Astrocyte (in vitro differentiated cells and primary cell): ENCODE results near the gene ZNF407. TPM values are rescaled to one million over a fixed set of nuclear protein-coding genes. Genes with fewer than 3 reads are reported as not detected.

ENCODE experiments used
- DNase-seq: peaks from one replicate; pipeline ENCODE4 v3.0.0-alpha.2; 2010; ENCODE audit warnings: low read depth
- FAIRE-seq: peaks from 2 replicates; lab custom pipeline; 2011; peaks lifted over from hg19 to GRCh38; lab: Jason Lieb, UNC
- H2AFZ ChIP-seq: 2 replicates; pipeline ENCODE4 v1.6.0; 2012; ENCODE audit warnings: low read depth, low read length, inconsistent platforms
- H3K27ac ChIP-seq: 2 replicates; pipeline ENCODE4 v1.5.1; 2011; ENCODE audit warnings: low read depth, low read length, inconsistent platforms
- H3K27me3 ChIP-seq: 2 replicates; pipeline ENCODE4 v1.6.0; 2011; ENCODE audit warnings: low read length, inconsistent platforms; ENCODE audit not compliant: insufficient read depth
- H3K36me3 ChIP-seq: 2 replicates; pipeline ENCODE4 v1.5.1; 2011; ENCODE audit warnings: low read length, inconsistent platforms; ENCODE audit not compliant: insufficient read depth
- H3K4me1 ChIP-seq: 2 replicates; pipeline ENCODE4 v1.5.1; 2011; ENCODE audit warnings: low read length, inconsistent platforms; ENCODE audit not compliant: insufficient read depth
- H3K4me2 ChIP-seq: 2 replicates; pipeline ENCODE4 v1.6.0; 2012; ENCODE audit warnings: low read length, inconsistent platforms
- H3K4me3 ChIP-seq: 2 replicates; pipeline ENCODE4 v1.5.1; 2011; ENCODE audit warnings: low read depth, mild to moderate bottlenecking, low read length, inconsistent platforms; ENCODE audit not compliant: insufficient read depth
- H3K79me2 ChIP-seq: 2 replicates; pipeline ENCODE4 v1.6.0; 2012; ENCODE audit warnings: mild to moderate bottlenecking, low read length, inconsistent platforms; ENCODE audit not compliant: insufficient read depth
- H3K9ac ChIP-seq: 2 replicates; pipeline ENCODE4 v1.6.0; 2012; ENCODE audit warnings: mild to moderate bottlenecking, low read length, inconsistent platforms
- H3K9me3 ChIP-seq: 2 replicates; pipeline ENCODE4 v1.5.1; 2012; ENCODE audit warnings: low read depth, mild to moderate bottlenecking, low read length, inconsistent platforms; ENCODE audit not compliant: insufficient read depth
- H4K20me1 ChIP-seq: 2 replicates; pipeline ENCODE4 v1.6.0; 2012; ENCODE audit warnings: low read length, inconsistent platforms; ENCODE audit not compliant: insufficient read depth
- H3K27ac Mint-ChIP-seq: one replicate; pipeline ENCODE4 v1.8.0; 2021; ENCODE audit warnings: mild to moderate bottlenecking, mixed read lengths; ENCODE audit not compliant: unreplicated experiment
- H3K27me3 Mint-ChIP-seq: one replicate; pipeline ENCODE4 v1.8.0; 2021; ENCODE audit warnings: low read depth, mixed read lengths; ENCODE audit not compliant: unreplicated experiment
- H3K36me3 Mint-ChIP-seq: one replicate; pipeline ENCODE4 v1.8.0; 2021; ENCODE audit warnings: low read depth, mixed read lengths; ENCODE audit not compliant: unreplicated experiment
- H3K4me1 Mint-ChIP-seq: one replicate; pipeline ENCODE4 v1.8.0; 2021; ENCODE audit warnings: low read depth, mixed read lengths; ENCODE audit not compliant: unreplicated experiment
- H3K4me3 Mint-ChIP-seq: one replicate; pipeline ENCODE4 v1.8.0; 2021; ENCODE audit warnings: mild to moderate bottlenecking, moderate library complexity, mixed read lengths; ENCODE audit not compliant: unreplicated experiment
- H3K9me3 Mint-ChIP-seq: one replicate; pipeline ENCODE4 v1.8.0; 2021; ENCODE audit warnings: mild to moderate bottlenecking, mixed read lengths; ENCODE audit not compliant: unreplicated experiment
- EZH2 ChIP-seq: IDR thresholded peaks from 2 replicates; pipeline ENCODE4 v1.6.1; 2012; ENCODE audit warnings: mild to moderate bottlenecking, low read length, inconsistent platforms; ENCODE audit not compliant: insufficient read depth
- total RNA-seq: library from RNA; stranded (reverse); gene quantifications from 2 replicates; pipeline ENCODE4 v1.2.1, GENCODE V29; 2021
- TF ChIP-seq, protein P1 (sequence below): IDR thresholded peaks from 2 replicates; pipeline ENCODE4 v1.5.1; 2011; ENCODE audit warnings: low read depth, mild to moderate bottlenecking, inconsistent platforms, low read length, moderate library complexity; ENCODE audit not compliant: insufficient read depth

Gene ZNF407
- total RNA-seq, 1 donor from 2014 or later: 13.8 TPM

- H3K36me3 Mint-ChIP-seq: no peaks in the 10 kb centered on the region
- H3K4me3 Mint-ChIP-seq: no peak overlapping the region
- no peak for DNase-seq
Observed at GRCh38 chr18:75087119-75088020, 489.7 kb downstream of the ZNF407 start.

DNA sequence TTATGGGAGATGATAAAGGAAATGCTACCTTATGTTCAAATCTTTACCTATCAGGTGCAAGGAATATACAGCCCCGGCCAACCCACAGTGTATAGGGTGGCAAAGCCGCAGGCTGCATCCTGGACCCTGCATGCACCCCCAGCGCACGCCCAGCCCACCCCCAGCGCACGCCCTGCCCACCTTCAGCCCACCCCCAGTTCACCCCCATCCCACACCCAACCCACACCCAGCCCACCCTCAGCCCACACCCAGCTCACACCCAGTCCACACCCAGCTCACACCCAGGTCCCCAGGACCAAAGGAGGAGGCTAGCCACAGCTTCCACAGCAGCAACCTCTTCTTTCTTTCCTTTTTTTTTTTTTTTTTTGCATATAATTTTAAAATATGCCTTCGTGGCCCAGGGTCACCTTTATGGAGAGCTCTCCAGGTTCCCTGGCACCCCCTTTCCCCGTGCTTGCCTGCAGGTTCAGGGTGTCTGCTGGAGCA, 490.4 kb downstream of the ZNF407 start:
- Histone ChIP-seq H3K4me1 (no peaks in the 10 kb centered on the region), H3K27ac (no peak overlapping the region), H3K27me3 (no peaks in the 10 kb centered on the region), H3K36me3 (no peaks in the 10 kb centered on the region), H3K4me3 (no peak overlapping the region), H3K9ac (no peak overlapping the region), H2AFZ (no peak overlapping the region), H4K20me1 (no peaks in the 10 kb centered on the region), H3K79me2 (no peaks in the 10 kb centered on the region), H3K9me3 (peaks cover 8% of the 10 kb centered on the region), H3K4me2 (no peak overlapping the region)
- TF ChIP-seq EZH2: no peak
- TF ChIP-seq, protein P1, sequence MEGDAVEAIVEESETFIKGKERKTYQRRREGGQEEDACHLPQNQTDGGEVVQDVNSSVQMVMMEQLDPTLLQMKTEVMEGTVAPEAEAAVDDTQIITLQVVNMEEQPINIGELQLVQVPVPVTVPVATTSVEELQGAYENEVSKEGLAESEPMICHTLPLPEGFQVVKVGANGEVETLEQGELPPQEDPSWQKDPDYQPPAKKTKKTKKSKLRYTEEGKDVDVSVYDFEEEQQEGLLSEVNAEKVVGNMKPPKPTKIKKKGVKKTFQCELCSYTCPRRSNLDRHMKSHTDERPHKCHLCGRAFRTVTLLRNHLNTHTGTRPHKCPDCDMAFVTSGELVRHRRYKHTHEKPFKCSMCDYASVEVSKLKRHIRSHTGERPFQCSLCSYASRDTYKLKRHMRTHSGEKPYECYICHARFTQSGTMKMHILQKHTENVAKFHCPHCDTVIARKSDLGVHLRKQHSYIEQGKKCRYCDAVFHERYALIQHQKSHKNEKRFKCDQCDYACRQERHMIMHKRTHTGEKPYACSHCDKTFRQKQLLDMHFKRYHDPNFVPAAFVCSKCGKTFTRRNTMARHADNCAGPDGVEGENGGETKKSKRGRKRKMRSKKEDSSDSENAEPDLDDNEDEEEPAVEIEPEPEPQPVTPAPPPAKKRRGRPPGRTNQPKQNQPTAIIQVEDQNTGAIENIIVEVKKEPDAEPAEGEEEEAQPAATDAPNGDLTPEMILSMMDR: no peak
- no peak for FAIRE-seq
- Mint-ChIP-seq H3K27ac (no peak overlapping the region), H3K27me3 (no peaks in the 10 kb centered on the region), H3K9me3 (peaks cover 6% of the 10 kb centered on the region), H3K4me3 (no peak overlapping the region), H3K4me1 (no peaks in the 10 kb centered on the region), H3K36me3 (no peaks in the 10 kb centered on the region)
- DNase-seq: no peak

More at GRCh38 chr18:75087119-75088020, 489.7 kb downstream of the ZNF407 start:
- no peak for FAIRE-seq
- Histone ChIP-seq H3K27ac (no peak overlapping the region), H2AFZ (no peak overlapping the region), H3K4me3 (no peak overlapping the region), H3K9me3 (peaks cover 8% of the 10 kb centered on the region), H3K4me1 (no peaks in the 10 kb centered on the region), H4K20me1 (no peaks in the 10 kb centered on the region), H3K4me2 (no peak overlapping the region), H3K36me3 (no peaks in the 10 kb centered on the region), H3K9ac (no peak overlapping the region), H3K79me2 (no peaks in the 10 kb centered on the region), H3K27me3 (no peaks in the 10 kb centered on the region)
- Mint-ChIP-seq H3K27me3 (peaks cover 6% of the 10 kb centered on the region), H3K4me1 (no peaks in the 10 kb centered on the region), H3K27ac (no peak overlapping the region), H3K9me3 (peaks cover 11% of the 10 kb centered on the region)
- TF ChIP-seq, protein P1: no peak
- no peak for TF ChIP-seq EZH2
